CD4-positive, alpha-beta T cell treated with Interleukin-4 for 1 hour (primary cell): ENCODE data around the gene SLC30A3.
A peak's percentile ranks its signal among the peaks of the same experiment; 100 is the strongest.

Source experiments
- DNase-seq, 2 donors: peaks; one replicate each; pipeline ENCODE4 v3.0.0-alpha.2; 2020 to 2022

The SLC30A3 gene

DNA sequence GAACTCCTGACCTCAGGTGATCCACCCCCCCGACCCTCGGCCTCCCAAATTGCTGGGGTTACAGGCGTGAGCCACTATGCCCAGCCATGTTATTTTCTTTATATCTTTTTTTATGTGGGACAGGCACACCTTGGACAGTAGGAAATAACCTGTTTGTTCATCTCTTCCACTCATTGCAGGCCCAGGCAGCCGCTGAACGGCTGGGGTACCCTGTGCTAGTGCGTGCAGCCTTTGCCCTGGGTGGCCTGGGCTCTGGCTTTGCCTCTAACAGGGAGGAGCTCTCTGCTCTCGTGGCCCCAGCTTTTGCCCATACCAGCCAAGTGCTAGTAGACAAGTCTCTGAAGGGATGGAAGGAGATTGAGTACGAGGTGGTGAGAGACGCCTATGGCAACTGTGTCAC lies 37.3 kb downstream of the SLC30A3 start:
- DNase-seq: no peak

DNA sequence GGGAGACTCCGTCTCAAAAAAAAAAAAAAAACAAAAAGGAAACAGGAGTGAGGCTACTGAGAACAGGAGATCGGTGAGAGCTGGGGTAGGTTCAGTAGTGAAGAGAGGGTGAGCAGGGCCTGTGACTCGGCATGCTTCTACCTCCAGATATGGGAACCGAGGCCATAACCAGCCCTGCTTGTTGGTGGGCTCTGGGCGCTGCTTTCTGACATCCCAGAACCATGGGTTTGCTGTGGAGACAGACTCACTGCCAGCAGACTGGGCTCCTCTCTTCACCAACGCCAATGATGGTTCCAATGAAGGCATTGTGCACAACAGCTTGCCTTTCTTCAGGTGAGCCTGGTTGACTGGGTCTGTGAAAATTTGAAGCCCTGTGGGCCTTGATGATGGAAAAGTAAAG lies 39.4 kb downstream of the SLC30A3 start:
- no peak for DNase-seq

- DNase-seq: no peak
Measured at GRCh38 chr2:27222407-27222806, 40.4 kb downstream of the SLC30A3 start.

DNA sequence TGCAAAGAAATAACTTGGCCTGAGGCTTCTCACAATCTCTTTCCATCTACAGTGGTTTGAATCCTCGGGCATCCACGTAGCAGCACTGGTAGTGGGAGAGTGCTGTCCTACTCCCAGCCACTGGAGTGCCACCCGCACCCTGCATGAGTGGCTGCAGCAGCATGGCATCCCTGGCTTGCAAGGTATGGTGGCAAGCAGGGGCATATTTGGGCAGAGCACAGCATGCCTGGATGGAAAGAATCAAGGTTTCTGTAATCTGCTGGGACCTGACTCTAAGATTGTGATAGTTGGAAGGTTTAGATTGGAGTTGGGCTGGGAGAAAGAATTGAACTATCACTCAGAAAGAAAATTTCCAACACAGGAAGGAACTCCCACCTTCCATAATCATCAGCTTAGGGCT lies 41.7 kb downstream of the SLC30A3 start:
- DNase-seq: no peak

DNA sequence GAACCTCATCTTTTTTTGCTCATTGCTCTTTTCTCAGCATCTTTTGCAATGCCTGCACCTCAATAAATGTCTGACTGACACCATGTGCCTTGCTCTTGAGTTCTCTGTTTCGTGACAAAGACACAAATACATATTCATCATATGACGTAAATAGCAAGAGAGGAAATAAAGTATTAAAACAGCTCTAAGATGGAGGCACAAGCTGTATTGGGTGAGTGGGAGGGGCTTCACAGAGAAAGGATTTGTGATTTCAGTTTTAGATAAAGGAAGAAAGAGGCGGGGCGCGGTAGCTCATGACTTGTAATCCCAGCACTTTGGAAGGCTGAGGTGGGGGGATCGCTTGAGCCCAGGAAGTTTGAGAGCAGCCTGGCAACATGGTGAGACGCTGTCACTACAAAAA lies 42.8 kb downstream of the SLC30A3 start:
- DNase-seq: no peak

- DNase-seq: no peak
Measured at GRCh38 chr2:27219091-27219490, 43.8 kb downstream of the SLC30A3 start.

DNA sequence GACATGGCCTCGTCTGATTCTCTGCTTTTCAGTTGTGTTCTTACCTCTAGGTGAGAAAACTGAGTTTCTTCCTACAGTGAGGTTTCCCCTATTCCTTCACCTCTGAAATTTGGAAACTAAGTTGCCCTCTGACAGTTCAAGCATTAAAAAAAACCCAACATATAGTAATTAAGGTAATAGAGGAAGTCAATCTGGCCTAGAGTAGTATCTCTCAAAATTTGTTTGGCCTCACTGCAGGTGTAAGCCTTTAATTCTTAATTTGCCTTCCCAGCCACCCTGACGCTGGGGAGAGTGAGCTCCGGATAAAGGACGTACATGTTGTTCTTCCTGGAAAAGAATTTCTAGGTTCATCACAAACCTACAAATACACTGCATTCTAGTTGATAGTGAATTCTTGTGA lies 44.2 kb downstream of the SLC30A3 start:
- DNase-seq: no peak

GRCh38 chr2:27217173-27218121 lies 45.4 kb downstream of the SLC30A3 start, which contains the start of gene CAD:
CAD (plus strand) TSS chr2:27217369; CDS start chr2:27217552, 183 bp downstream.
- peak; percentile 83 to 88 for DNase-seq

DNA sequence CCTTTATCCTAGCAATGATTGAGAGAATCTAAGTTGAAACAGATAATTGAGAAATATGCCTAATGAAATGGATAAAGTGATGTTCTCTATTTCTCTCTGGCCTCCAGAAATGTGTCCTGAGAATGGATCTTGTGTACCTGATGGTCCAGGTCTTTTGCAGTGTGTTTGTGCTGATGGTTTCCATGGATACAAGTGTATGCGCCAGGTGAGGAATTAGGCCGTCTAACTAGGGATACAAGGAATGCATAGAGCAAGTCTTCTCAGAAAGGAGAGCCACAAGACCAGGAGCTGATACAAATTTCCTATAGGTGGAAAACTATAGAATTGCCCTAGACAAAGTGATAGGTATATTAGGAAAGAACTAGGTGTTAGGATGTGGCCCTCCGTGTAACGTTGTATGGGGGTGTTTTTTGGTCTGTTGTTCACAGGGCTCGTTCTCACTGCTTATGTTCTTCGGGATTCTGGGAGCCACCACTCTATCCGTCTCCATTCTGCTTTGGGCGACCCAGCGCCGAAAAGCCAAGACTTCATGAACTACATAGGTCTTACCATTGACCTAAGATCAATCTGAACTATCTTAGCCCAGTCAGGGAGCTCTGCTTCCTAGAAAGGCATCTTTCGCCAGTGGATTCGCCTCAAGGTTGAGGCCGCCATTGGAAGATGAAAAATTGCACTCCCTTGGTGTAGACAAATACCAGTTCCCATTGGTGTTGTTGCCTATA lies 46.3 kb downstream of the SLC30A3 start:
- DNase-seq: no peak

GRCh38 chr2:27214941-27215340 lies 47.9 kb downstream of the SLC30A3 start:
- DNase-seq: no peak

DNA sequence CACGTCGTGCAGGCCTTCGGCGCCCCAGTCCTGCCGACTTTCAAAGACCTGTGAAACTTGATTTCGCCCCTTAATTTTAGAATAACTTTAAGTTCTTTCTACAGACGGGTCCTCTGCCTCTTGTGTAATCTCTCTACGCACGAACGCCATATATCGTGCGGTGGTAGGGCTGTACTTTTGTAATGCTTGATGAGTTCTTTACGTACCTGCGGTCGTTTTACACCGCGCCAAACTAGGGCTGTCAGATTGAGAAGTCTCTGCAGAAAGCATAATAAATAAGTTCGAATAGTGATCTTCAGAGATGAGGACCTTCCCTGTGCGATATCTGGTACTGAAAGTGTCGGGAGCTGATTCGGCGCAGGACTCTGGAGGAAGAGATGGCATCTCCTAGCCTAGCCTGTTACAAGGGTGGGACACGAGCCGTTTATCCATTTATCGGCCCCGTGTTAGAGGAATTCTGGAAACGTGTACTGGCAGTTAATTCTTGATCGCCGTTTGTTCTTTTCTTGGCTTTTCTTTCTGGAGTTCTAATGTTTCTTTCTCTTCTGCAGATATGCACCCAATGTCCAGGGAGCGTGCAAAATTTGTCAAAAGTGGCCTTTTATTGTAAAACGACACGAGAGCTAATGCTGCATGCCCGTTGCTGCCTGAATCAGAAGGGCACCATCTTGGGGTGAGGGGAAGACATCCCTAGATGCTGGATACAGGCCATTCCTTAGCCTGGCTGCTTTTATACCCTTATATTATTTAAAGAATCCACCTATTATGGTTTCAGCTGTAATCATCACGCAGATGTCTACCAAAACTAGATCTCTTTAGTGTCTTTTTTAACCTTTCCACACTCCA lies 50.0 kb downstream of the SLC30A3 start:
- DNase-seq: peak; percentile 65 to 74

- peak; percentile 88 to 90 for DNase-seq
Measured at GRCh38 chr2:27211943-27212625, 50.8 kb downstream of the SLC30A3 start, which contains the start of the genes ATRAID and SLC5A6. ATRAID (plus strand) TSS chr2:27212041; CDS start chr2:27212369, 328 bp downstream. SLC5A6 (minus strand) TSS chr2:27212268; CDS start chr2:27207650, 4,618 bp downstream.

- no peak for DNase-seq
Measured at GRCh38 chr2:27211241-27211942, 51.5 kb downstream of the SLC30A3 start.

- DNase-seq: no peak
Measured at GRCh38 chr2:27209621-27210401, 53.0 kb downstream of the SLC30A3 start.

- DNase-seq: no peak
Measured at GRCh38 chr2:27208486-27209050, 54.3 kb downstream of the SLC30A3 start.

DNA sequence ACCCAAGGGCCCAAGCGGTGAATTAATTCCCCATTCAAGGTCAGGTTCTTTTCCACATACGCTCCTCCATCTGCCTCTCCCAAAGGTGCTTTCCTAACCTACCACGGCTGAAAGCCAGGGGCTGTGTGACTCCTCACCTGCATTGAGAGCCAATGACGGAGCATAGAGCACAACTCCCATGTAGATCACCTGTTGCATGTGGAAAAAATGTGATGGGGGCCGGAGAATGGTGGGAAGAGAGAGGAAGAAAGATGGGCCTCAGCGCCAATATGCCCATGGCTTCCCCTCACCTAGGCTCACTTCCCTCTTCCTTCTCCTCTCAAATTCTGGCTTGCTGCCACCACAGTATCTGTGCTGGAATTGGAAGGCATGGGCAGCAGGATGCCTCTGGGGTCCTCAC lies 56.5 kb downstream of the SLC30A3 start:
- DNase-seq: no peak

GRCh38 chr2:27205206-27205605 lies 57.6 kb downstream of the SLC30A3 start:
- DNase-seq: no peak

DNA sequence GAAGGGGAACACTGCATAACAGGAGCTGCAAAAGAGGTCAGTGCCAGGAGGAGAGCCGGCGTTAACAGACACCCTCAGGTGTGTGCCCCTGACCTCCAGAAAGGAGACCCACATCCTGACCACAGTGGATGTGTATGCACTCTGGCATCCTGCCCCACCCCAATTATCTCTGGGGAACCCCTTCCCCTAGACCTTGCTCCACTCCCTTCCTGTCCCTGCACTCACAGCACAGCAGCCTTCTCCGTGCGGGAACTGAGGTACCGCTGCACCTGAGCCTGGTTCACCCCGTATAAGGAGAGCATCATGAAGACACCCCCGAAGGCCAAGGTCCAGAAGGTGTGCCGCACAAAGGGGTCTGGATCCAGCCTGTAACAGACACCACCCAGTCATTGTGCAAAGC lies 58.3 kb downstream of the SLC30A3 start:
- DNase-seq: no peak

DNA sequence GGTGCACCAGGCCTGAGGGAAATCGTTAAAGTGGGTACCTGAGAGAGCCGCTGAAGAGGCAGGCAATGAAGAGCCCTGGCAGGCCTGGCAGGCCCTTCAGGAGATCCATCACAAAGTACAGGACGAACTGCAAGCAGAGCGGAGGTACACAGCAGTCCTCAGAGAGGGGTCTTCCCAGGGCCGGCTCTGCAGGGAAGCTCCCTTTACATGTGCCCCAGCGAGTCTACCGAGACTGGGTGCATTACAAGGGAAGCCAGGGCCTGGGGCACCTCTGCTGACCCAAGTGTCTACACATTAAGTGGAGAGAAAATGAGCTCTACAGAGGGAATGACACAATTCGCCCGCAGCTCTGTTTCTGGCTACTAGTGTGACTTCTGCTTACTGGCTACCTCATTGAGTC lies 59.1 kb downstream of the SLC30A3 start:
- DNase-seq: no peak
